Measurements from ENCODE around the gene PRR3. TPM values are rescaled to one million over a fixed set of nuclear protein-coding genes. Genes with fewer than 3 reads are reported as not detected.
A peak's percentile ranks its signal among the peaks of the same experiment; 100 is the strongest.

The PRR3 gene
- total RNA-seq, 1 donor, result 6.8 TPM

- Histone ChIP-seq H3K4me1 (ENCODE audit: insufficient read depth, low read length) (peaks cover 24% of the 10 kb centered on the region), H3K9me3 (ENCODE audit: low read depth, low read length) (no peaks in the 10 kb centered on the region), H3K27me3 (ENCODE audit: insufficient read depth, low read length) (no peaks in the 10 kb centered on the region), H3K4me3 (ENCODE audit: low read length) (peak overlapping the region; percentile 67)
Measured at GRCh38 chr6:30554962-30555815, 1.9 kb upstream of the PRR3 start.

- peaks cover 24% of the 10 kb centered on the region for H3K4me1 ChIP-seq (ENCODE audit: insufficient read depth, low read length)
- H3K27me3 ChIP-seq (ENCODE audit: insufficient read depth, low read length), result no peaks in the 10 kb centered on the region
- H3K4me3 ChIP-seq (ENCODE audit: low read length), result peak overlapping the region; percentile 67
- no peaks in the 10 kb centered on the region for H3K9me3 ChIP-seq (ENCODE audit: low read depth, low read length)
Measured at GRCh38 chr6:30555816-30556065, 1.4 kb upstream of the PRR3 start.

GRCh38 chr6:30556066-30556905, 809 bp upstream of the PRR3 start, which contains the start of gene GNL1:
Gene GNL1, minus strand, starts transcription at chr6:30556489. Its CDS starts 286 bp downstream, at chr6:30556203.
- peak within 1 kb of the TSS; percentile 67 for H3K4me3 ChIP-seq (ENCODE audit: low read length)
- H3K9me3 ChIP-seq (ENCODE audit: low read depth, low read length), result no peaks in the 10 kb centered on the region
- no peaks in the 10 kb centered on the region for H3K27me3 ChIP-seq (ENCODE audit: insufficient read depth, low read length)
- peaks cover 24% of the 10 kb centered on the region for H3K4me1 ChIP-seq (ENCODE audit: insufficient read depth, low read length)

GRCh38 chr6:30557683-30557981, 537 bp downstream of the PRR3 start:
- H3K4me3 ChIP-seq (ENCODE audit: low read length), result peak overlapping the region; percentile 67
- no peaks in the 10 kb centered on the region for H3K9me3 ChIP-seq (ENCODE audit: low read depth, low read length)
- no peaks in the 10 kb centered on the region for H3K27me3 ChIP-seq (ENCODE audit: insufficient read depth, low read length)
- peaks cover 24% of the 10 kb centered on the region for H3K4me1 ChIP-seq (ENCODE audit: insufficient read depth, low read length)

- Histone ChIP-seq H3K9me3 (ENCODE audit: low read depth, low read length) (no peaks in the 10 kb centered on the region), H3K4me1 (ENCODE audit: insufficient read depth, low read length) (peaks cover 13% of the 10 kb centered on the region), H3K27me3 (ENCODE audit: insufficient read depth, low read length) (no peaks in the 10 kb centered on the region), H3K4me3 (ENCODE audit: low read length) (no peak overlapping the region)
Measured at GRCh38 chr6:30560930-30561329, 3.8 kb downstream of the PRR3 start.

- H3K27me3 ChIP-seq (ENCODE audit: insufficient read depth, low read length), result no peaks in the 10 kb centered on the region
- no peak overlapping the region for H3K4me3 ChIP-seq (ENCODE audit: low read length)
- H3K9me3 ChIP-seq (ENCODE audit: low read depth, low read length), result no peaks in the 10 kb centered on the region
- peaks cover 8% of the 10 kb centered on the region for H3K4me1 ChIP-seq (ENCODE audit: insufficient read depth, low read length)
Measured at GRCh38 chr6:30562470-30563425, 5.7 kb downstream of the PRR3 start.

- Histone ChIP-seq H3K9me3 (ENCODE audit: low read depth, low read length) (no peaks in the 10 kb centered on the region), H3K27me3 (ENCODE audit: insufficient read depth, low read length) (no peaks in the 10 kb centered on the region), H3K4me1 (ENCODE audit: insufficient read depth, low read length) (no peaks in the 10 kb centered on the region), H3K4me3 (ENCODE audit: low read length) (no peak overlapping the region)
Measured at GRCh38 chr6:30564114-30564513, 7.0 kb downstream of the PRR3 start.

- H3K4me1 ChIP-seq (ENCODE audit: insufficient read depth, low read length), result peaks cover 8% of the 10 kb centered on the region
- H3K9me3 ChIP-seq (ENCODE audit: low read depth, low read length), result no peaks in the 10 kb centered on the region
- no peaks in the 10 kb centered on the region for H3K27me3 ChIP-seq (ENCODE audit: insufficient read depth, low read length)
- H3K4me3 ChIP-seq (ENCODE audit: low read length), result no peak overlapping the region
Measured at GRCh38 chr6:30565772-30566171, 8.7 kb downstream of the PRR3 start.

GRCh38 chr6:30568245-30568644, 11.2 kb downstream of the PRR3 start:
- Histone ChIP-seq H3K27me3 (ENCODE audit: insufficient read depth, low read length) (no peaks in the 10 kb centered on the region), H3K4me1 (ENCODE audit: insufficient read depth, low read length) (peaks cover 27% of the 10 kb centered on the region), H3K9me3 (ENCODE audit: low read depth, low read length) (no peaks in the 10 kb centered on the region), H3K4me3 (ENCODE audit: low read length) (no peak overlapping the region)

GRCh38 chr6:30570263-30570662, 13.2 kb downstream of the PRR3 start:
- H3K9me3 ChIP-seq (ENCODE audit: low read depth, low read length), result no peaks in the 10 kb centered on the region
- H3K4me3 ChIP-seq (ENCODE audit: low read length), result peak overlapping the region; percentile 85
- no peaks in the 10 kb centered on the region for H3K27me3 ChIP-seq (ENCODE audit: insufficient read depth, low read length)
- peaks cover 30% of the 10 kb centered on the region for H3K4me1 ChIP-seq (ENCODE audit: insufficient read depth, low read length)

- H3K27me3 ChIP-seq (ENCODE audit: insufficient read depth, low read length), result no peaks in the 10 kb centered on the region
- H3K9me3 ChIP-seq (ENCODE audit: low read depth, low read length), result no peaks in the 10 kb centered on the region
- H3K4me1 ChIP-seq (ENCODE audit: insufficient read depth, low read length), result peaks cover 35% of the 10 kb centered on the region
- H3K4me3 ChIP-seq (ENCODE audit: low read length), result peak overlapping the region; percentile 85
Measured at GRCh38 chr6:30570740-30571074, 13.6 kb downstream of the PRR3 start.

- H3K4me3 ChIP-seq (ENCODE audit: low read length), result peak within 1 kb of the TSS; percentile 85
- no peaks in the 10 kb centered on the region for H3K27me3 ChIP-seq (ENCODE audit: insufficient read depth, low read length)
- no peaks in the 10 kb centered on the region for H3K9me3 ChIP-seq (ENCODE audit: low read depth, low read length)
- H3K4me1 ChIP-seq (ENCODE audit: insufficient read depth, low read length), result peaks cover 36% of the 10 kb centered on the region
Measured at GRCh38 chr6:30571075-30571761, 14.1 kb downstream of the PRR3 start, which contains the start of gene ABCF1. Gene ABCF1, plus strand, starts transcription at chr6:30571442. Its CDS starts 46 bp downstream, at chr6:30571488.

- H3K4me1 ChIP-seq (ENCODE audit: insufficient read depth, low read length), result peaks cover 36% of the 10 kb centered on the region
- no peaks in the 10 kb centered on the region for H3K9me3 ChIP-seq (ENCODE audit: low read depth, low read length)
- H3K4me3 ChIP-seq (ENCODE audit: low read length), result peak overlapping the region; percentile 85
- H3K27me3 ChIP-seq (ENCODE audit: insufficient read depth, low read length), result no peaks in the 10 kb centered on the region
Measured at GRCh38 chr6:30571762-30572082, 14.6 kb downstream of the PRR3 start.

- Histone ChIP-seq H3K27me3 (ENCODE audit: insufficient read depth, low read length) (no peaks in the 10 kb centered on the region), H3K9me3 (ENCODE audit: low read depth, low read length) (no peaks in the 10 kb centered on the region), H3K4me1 (ENCODE audit: insufficient read depth, low read length) (peaks cover 36% of the 10 kb centered on the region), H3K4me3 (ENCODE audit: low read length) (peak overlapping the region; percentile 85)
Measured at GRCh38 chr6:30572148-30572547, 15.1 kb downstream of the PRR3 start.

All from mononuclear cell (primary cell).